HK-2 (cell line): Measurements from ENCODE around the gene CCL7.

Experiments
- DNase-seq: peaks from one replicate; pipeline ENCODE4 v3.0.0-alpha.2; 2018; ENCODE audit not compliant: unreplicated experiment

The CCL7 gene

GRCh38 chr17:34246881-34247280 lies 23.1 kb upstream of the CCL7 start:
- DNase-seq = no peak

- DNase-seq = no peak
Observed at GRCh38 chr17:34248511-34249024, 21.5 kb upstream of the CCL7 start.

- DNase-seq = no peak
Observed at GRCh38 chr17:34249061-34249460, 21.0 kb upstream of the CCL7 start.

GRCh38 chr17:34249478-34249877 lies 20.5 kb upstream of the CCL7 start:
- no peak for DNase-seq

- no peak for DNase-seq
Observed at GRCh38 chr17:34251186-34251585, 18.8 kb upstream of the CCL7 start.

- no peak for DNase-seq
Observed at GRCh38 chr17:34252095-34252443, 18.0 kb upstream of the CCL7 start.

- peak; percentile 61 for DNase-seq
Observed at GRCh38 chr17:34252444-34253138, 17.4 kb upstream of the CCL7 start.

- no peak for DNase-seq
Observed at GRCh38 chr17:34253139-34253525, 16.9 kb upstream of the CCL7 start.

- DNase-seq = no peak
Observed at GRCh38 chr17:34254146-34254545, 15.9 kb upstream of the CCL7 start.

- peak; percentile 14 for DNase-seq
Observed at GRCh38 chr17:34254651-34255380, 15.2 kb upstream of the CCL7 start, which contains the start of gene CCL2. TSS of gene CCL2 (plus strand) at chr17:34255285. CDS start at chr17:34255350, 65 bp downstream.

GRCh38 chr17:34255381-34255732 lies 14.7 kb upstream of the CCL7 start:
- no peak for DNase-seq

GRCh38 chr17:34255841-34256240 lies 14.2 kb upstream of the CCL7 start:
- no peak for DNase-seq

GRCh38 chr17:34257299-34257985 lies 12.6 kb upstream of the CCL7 start:
- DNase-seq = no peak

- no peak for DNase-seq
Observed at GRCh38 chr17:34257986-34258326, 12.1 kb upstream of the CCL7 start.

- no peak for DNase-seq
Observed at GRCh38 chr17:34259146-34259545, 10.9 kb upstream of the CCL7 start.

- no peak for DNase-seq
Observed at GRCh38 chr17:34260861-34261260, 9.2 kb upstream of the CCL7 start.

- DNase-seq = no peak
Observed at GRCh38 chr17:34261568-34262337, 8.3 kb upstream of the CCL7 start.

- no peak for DNase-seq
Observed at GRCh38 chr17:34265711-34266110, 4.3 kb upstream of the CCL7 start.

GRCh38 chr17:34275881-34276280 lies 5.9 kb downstream of the CCL7 start:
- no peak for DNase-seq

- DNase-seq = no peak
Observed at GRCh38 chr17:34276826-34277225, 6.8 kb downstream of the CCL7 start.

- DNase-seq = no peak
Observed at GRCh38 chr17:34283571-34283970, 13.6 kb downstream of the CCL7 start.

- DNase-seq = no peak
Observed at GRCh38 chr17:34285286-34285792, 15.3 kb downstream of the CCL7 start, which contains the start of gene CCL11. TSS of gene CCL11 (plus strand) at chr17:34285742. CDS start at chr17:34285809, 67 bp downstream.
